SK-N-SH treated with all-trans-retinoic acid at 6 μM for 48 hours (cell line): ENCODE results near the gene FOXQ1.

Experiments
- ATAC-seq: fragments of 200-7000 bp; cut with Tn5 transposase; 3 replicates; pipeline ENCODE4 v1.9.1; 2020; ENCODE audit warnings: mild to moderate bottlenecking, moderate library complexity
- ARNTL ChIP-seq: fragments of 450-650 bp; formaldehyde crosslinking; IDR thresholded peaks from 2 replicates; pipeline ENCODE4 v1.5.0; 2020; ENCODE audit warnings: low read depth, mild to moderate bottlenecking, moderate library complexity, borderline replicate concordance
- BACH2 ChIP-seq: fragments of 250-450 bp; sonication (Bioruptor Pico); IDR thresholded peaks from 2 replicates; pipeline ENCODE4 v1.9.0; 2021; ENCODE audit warnings: mild to moderate bottlenecking, borderline replicate concordance
- CREB5 ChIP-seq: fragments of 250-450 bp; sonication (Bioruptor Pico); IDR thresholded peaks from 2 replicates; pipeline ENCODE4 v1.5.1; 2020; ENCODE audit warnings: low read depth, mild to moderate bottlenecking, moderate library complexity
- CSRNP3 ChIP-seq: fragments of 250-450 bp; sonication (Bioruptor Pico); IDR thresholded peaks from 2 replicates; pipeline ENCODE4 v1.5.1; 2021; ENCODE audit warnings: mild to moderate bottlenecking, moderate library complexity
- ESRRG ChIP-seq: fragments of 250-450 bp; sonication (Bioruptor Pico); IDR thresholded peaks from 2 replicates; pipeline ENCODE4 v1.6.1; 2021; ENCODE audit warnings: mild to moderate bottlenecking
- GLIS3 ChIP-seq: fragments of 250-450 bp; sonication (Bioruptor Pico); IDR thresholded peaks from 2 replicates; pipeline ENCODE4 v1.5.0; 2020; ENCODE audit warnings: mild to moderate bottlenecking, moderate library complexity
- ISL1 ChIP-seq: fragments of 250-450 bp; sonication (Bioruptor Pico); IDR thresholded peaks from 2 replicates; pipeline ENCODE4 v2.1.2; 2022; ENCODE audit warnings: mild to moderate bottlenecking, moderate library complexity
- OSR1 ChIP-seq: fragments of 250-450 bp; sonication (Bioruptor Pico); IDR thresholded peaks from 2 replicates; pipeline ENCODE4 v1.8.0; 2022; ENCODE audit warnings: moderate library complexity, mild to moderate bottlenecking, inconsistent platforms
- PATZ1 ChIP-seq: fragments of 250-450 bp; sonication (Bioruptor Pico); IDR thresholded peaks from 2 replicates; pipeline ENCODE4 v1.8.0; 2020; ENCODE audit warnings: mild to moderate bottlenecking, moderate library complexity, borderline replicate concordance
- POU6F1 ChIP-seq: fragments of 250-450 bp; sonication (Bioruptor Pico); IDR thresholded peaks from 2 replicates; pipeline ENCODE4 v1.8.0; 2021; ENCODE audit warnings: low read depth, mild to moderate bottlenecking, moderate library complexity, borderline replicate concordance
- RARB ChIP-seq: fragments of 250-450 bp; sonication (Bioruptor Pico); IDR thresholded peaks from 2 replicates; pipeline ENCODE4 v1.8.0; 2021; ENCODE audit warnings: mild to moderate bottlenecking, moderate library complexity
- SNAI2 ChIP-seq: fragments of 250-450 bp; sonication (Bioruptor Pico); IDR thresholded peaks from 2 replicates; pipeline ENCODE4 v1.5.0; 2020; ENCODE audit warnings: mild to moderate bottlenecking, moderate library complexity
- TCF4 ChIP-seq: fragments of 250-450 bp; sonication (Bioruptor Pico); IDR thresholded peaks from 2 replicates; pipeline ENCODE4 v1.8.0; 2021; ENCODE audit warnings: mild to moderate bottlenecking, moderate library complexity, borderline replicate concordance
- TOX ChIP-seq: fragments of 250-450 bp; sonication (Bioruptor Pico); IDR thresholded peaks from 2 replicates; pipeline ENCODE4 v1.8.0; 2021; ENCODE audit warnings: mild to moderate bottlenecking, moderate library complexity, borderline replicate concordance
- TSHZ2 ChIP-seq: fragments of 250-450 bp; sonication (Bioruptor Pico); IDR thresholded peaks from 2 replicates; pipeline ENCODE4 v1.5.0; 2020; ENCODE audit warnings: mild to moderate bottlenecking, moderate library complexity
- ZC3H10 ChIP-seq: fragments of 250-450 bp; sonication (Bioruptor Pico); IDR thresholded peaks from 2 replicates; pipeline ENCODE4 v1.5.1; 2021; ENCODE audit warnings: mild to moderate bottlenecking, moderate library complexity
- ZFP3 ChIP-seq: fragments of 250-450 bp; sonication (Bioruptor Pico); IDR thresholded peaks from 2 replicates; pipeline ENCODE4 v1.5.0; 2020; ENCODE audit warnings: mild to moderate bottlenecking, moderate library complexity
- ZFP30 ChIP-seq: fragments of 450-650 bp; formaldehyde crosslinking; IDR thresholded peaks from 2 replicates; pipeline ENCODE4 v1.5.0; 2022; ENCODE audit warnings: mild to moderate bottlenecking, moderate library complexity
- ZNF565 ChIP-seq: fragments of 450-650 bp; formaldehyde crosslinking; conservative IDR thresholded peaks from 2 replicates; pipeline ENCODE4 v1.5.0; 2020; ENCODE audit warnings: low read depth, mild to moderate bottlenecking, moderate library complexity
- ZNF70 ChIP-seq: fragments of 450-650 bp; formaldehyde crosslinking; IDR thresholded peaks from 2 replicates; pipeline ENCODE4 v1.5.0; 2020; ENCODE audit warnings: mild to moderate bottlenecking, moderate library complexity
- ZNF8 ChIP-seq: fragments of 450-650 bp; formaldehyde crosslinking; IDR thresholded peaks from 2 replicates; pipeline ENCODE4 v1.5.0; 2020; ENCODE audit warnings: mild to moderate bottlenecking, moderate library complexity

The FOXQ1 gene

GRCh38 chr6:1291381-1291780, 20.5 kb upstream of the FOXQ1 start:
- TF ChIP-seq ISL1 (CRISPR knock-in tag) (no peak), ZC3H10 (CRISPR knock-in tag) (no peak), POU6F1 (no peak), PATZ1 (CRISPR knock-in tag) (no peak), BACH2 (CRISPR knock-in tag) (no peak), SNAI2 (CRISPR knock-in tag) (no peak), ZFP30 (CRISPR knock-in tag) (no peak), GLIS3 (CRISPR knock-in tag) (no peak), TCF4 (CRISPR knock-in tag) (no peak), ZFP3 (no peak), CSRNP3 (CRISPR knock-in tag) (no peak), ESRRG (CRISPR knock-in tag) (no peak), TOX (no peak), CREB5 (CRISPR knock-in tag) (no peak)
- ATAC-seq, result no peak

- TF ChIP-seq RARB, result no peak
- TF ChIP-seq TSHZ2, result no peak
- no peak for TF ChIP-seq ESRRG (CRISPR knock-in tag)
- TF ChIP-seq ZNF70 (CRISPR knock-in tag), result no peak
- no peak for TF ChIP-seq ZFP30 (CRISPR knock-in tag)
- TF ChIP-seq ZNF8, result no peak
- TF ChIP-seq GLIS3 (CRISPR knock-in tag), result no peak
- no peak for TF ChIP-seq POU6F1
- TF ChIP-seq CREB5 (CRISPR knock-in tag), result no peak
- TF ChIP-seq ARNTL (CRISPR knock-in tag), result no peak
- no peak for TF ChIP-seq CSRNP3 (CRISPR knock-in tag)
- TF ChIP-seq TCF4 (CRISPR knock-in tag), result no peak
- TF ChIP-seq TOX, result no peak
- no peak for TF ChIP-seq ZFP3
- no peak for TF ChIP-seq OSR1 (CRISPR knock-in tag)
- TF ChIP-seq ZNF565, result no peak
- no peak for TF ChIP-seq ISL1 (CRISPR knock-in tag)
- TF ChIP-seq PATZ1 (CRISPR knock-in tag), result no peak
- TF ChIP-seq, all 23 proteins: peak for 0
- ATAC-seq, result no peak
These were observed 16.5 kb upstream of the FOXQ1 start for GRCh38 chr6:1295420-1295819.
